Smooth muscle cell of the brain vasculature (primary cell): Measurements from ENCODE around the gene EPB41L4B.
"Not testable (repeated sequence)": the region's sequence is repeated elsewhere in the genome, so short reads cannot be mapped to it uniquely, and the experiment has no call there.

ENCODE experiments used
- DNase-seq: peaks from one replicate; pipeline ENCODE4 v3.0.0-alpha.2; 2012; ENCODE audit warnings: low read depth, low spot score

The EPB41L4B gene

DNA sequence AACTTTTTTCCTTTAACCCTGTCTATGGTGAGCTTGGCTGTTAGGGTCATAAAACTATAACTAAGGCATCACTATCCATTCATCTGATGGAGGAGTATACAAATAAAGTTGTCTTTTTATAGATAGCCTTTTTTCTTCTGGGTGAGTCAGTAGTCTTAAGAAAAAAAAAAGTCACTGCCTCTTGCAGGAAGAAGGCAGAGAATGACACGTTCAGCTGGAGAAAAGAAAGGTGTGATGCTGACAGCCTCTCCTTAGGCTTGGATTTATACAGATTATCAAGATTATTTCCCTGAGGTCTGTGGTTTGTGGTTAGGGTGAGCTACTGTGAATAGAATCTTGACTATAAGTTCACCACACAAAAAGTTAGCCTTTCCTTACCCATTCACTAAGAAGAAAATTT, 23.0 kb downstream of the EPB41L4B start:
- no peak for DNase-seq

DNA sequence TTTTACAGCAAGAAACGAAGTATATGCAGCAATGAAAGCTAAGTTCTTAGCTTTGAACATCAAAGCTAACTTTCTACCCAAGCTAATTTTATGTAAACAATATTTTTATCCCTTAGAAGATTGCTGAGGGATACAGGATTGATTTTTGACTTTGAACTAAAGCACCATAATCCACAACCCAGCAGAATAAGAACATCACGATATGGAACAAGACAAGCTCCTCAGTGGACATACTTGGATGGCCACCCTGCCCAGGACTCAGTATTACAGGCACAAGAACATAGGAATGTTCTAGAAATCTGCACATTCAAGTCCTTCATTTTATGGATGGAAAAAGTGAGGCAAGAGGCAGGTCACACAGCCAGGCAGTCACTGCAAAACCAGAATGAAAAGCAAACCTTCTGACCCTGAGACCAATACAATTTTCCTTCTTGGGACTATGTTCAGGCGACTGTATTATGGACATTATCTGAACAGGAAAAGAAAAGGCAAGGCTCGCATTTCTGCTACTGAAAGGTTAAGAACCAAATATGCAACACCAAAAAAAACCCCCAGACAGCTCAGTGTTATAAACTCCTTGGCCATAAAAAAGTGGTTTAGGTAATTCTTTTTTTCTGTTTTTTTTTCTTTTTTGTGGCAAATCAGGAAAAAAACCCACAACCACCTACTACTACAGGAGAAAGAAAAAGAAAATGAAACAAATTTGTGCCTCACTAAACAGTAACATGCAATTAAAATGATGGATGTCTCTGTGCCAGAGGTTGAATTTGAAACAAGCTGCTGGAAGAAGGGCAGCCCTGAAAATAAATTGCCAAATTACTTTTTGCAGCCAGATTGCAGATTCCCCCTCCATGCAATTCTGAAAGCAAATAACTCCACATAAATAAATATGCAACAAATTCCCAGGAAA, 25.4 kb downstream of the EPB41L4B start:
- no peak for DNase-seq

DNA sequence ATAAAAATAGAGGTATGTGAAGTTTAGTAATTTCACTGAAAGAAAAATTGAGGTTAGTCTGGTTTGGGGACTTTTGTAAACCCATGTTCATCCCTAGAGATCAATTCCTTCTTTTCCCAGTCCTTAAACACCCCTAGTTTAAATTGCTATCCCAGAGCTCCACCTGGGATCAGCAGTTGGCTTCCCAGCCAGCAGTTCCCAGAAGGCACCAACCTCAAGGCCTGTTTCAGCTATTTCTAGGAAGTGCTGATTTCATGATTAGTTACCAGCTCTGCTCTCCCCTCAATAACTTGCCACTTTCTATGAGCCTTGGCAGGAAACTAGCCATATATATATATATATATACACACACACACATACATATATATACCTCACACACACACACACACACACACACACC, 30.5 kb downstream of the EPB41L4B start:
- no peak for DNase-seq

DNA sequence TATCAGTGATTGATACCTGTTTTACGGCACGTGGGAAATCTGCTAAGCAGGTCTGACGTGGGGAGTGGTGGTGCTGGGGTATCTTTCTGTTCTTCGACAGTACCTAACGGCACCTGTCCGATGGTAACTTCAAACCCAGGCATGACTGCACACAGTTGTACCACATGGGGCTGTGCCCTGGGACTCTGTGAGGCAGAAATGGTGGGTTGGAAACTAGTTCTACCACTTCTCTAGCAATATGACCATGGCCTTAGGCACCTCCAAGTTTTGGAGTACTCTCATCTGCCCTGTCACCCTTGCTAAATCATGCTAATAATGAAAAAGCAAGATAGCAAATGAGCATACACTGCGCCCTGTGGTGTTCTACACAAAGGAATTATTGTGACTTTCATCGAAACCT, 30.9 kb downstream of the EPB41L4B start:
- no peak for DNase-seq

DNA sequence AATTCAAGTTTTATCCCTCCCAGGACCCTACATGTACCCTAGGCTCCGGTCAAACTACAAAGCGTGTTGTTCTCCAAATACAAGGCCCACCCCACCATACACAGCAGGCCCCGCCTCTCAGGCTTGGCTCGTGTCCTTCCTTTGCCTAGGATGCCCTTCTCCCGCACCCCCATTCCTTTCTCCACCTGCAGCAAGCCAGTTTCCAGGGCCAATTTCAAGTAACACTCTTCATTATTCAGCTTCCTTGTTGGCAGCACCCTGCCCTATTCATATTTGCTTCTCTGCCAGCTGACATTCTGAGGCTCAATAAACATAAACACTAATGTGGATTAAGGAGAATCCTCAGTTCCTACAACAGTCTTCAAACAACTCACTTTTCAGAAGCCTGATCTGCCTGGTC, 31.7 kb downstream of the EPB41L4B start:
- no peak for DNase-seq

DNA sequence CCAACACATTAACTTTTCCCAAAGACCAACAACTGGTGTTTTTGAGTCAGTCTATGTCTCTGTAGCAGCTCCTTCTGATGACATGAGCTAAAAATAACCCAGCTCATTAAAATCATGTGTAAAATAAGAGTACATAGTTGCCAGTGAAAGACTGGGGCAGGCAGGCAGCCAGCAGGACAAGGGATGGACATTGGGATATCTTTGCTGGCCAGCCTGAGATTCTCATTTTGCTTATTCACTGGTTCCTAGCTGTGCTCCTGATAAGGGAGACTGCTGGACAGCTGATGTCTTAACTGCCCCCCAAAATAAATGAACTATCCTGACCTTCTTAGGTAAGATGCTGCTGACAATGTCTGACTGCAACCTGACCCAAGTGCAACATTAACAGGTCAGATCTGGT, 33.9 kb downstream of the EPB41L4B start:
- DNase-seq = no peak

DNA sequence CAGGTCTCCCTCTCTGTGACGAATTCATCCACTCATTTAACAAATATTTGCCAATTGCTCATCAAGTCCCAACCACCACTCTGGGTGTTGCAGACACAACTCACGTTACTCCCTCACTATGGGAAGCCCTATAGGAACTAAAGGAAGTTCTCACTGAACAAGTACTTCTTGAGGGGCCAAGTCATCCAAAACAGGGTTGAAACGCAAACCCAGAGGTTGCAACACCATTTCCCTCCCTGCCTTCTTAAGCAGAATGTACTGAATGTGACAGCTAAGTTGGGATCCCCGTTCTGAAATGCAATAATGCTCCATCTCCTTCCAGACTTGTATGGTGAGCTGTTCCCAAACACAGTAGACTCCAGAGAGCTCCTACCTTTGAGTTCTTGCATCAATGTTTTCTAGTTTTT, 34.3 kb downstream of the EPB41L4B start:
- no peak for DNase-seq

DNA sequence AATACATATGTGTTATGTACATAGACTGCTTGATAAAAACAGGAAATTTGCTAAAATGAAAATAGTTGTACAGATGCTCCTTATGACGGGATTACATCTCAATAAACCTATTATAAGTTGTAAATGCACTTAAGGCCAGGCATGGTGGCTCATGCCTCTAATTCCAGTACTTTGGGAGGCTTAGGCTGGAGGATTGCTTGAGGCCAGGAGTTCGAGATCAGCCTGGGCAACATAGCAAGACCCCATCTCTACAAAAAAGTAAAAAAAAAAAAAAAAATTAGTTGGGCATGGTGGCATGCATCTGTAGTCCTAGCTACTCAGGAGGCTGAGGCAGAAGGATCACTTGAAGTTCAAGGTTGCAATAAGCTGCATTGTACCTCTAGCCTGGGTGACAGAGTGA, 37.2 kb downstream of the EPB41L4B start:
- not testable (repeated sequence) for DNase-seq

DNA sequence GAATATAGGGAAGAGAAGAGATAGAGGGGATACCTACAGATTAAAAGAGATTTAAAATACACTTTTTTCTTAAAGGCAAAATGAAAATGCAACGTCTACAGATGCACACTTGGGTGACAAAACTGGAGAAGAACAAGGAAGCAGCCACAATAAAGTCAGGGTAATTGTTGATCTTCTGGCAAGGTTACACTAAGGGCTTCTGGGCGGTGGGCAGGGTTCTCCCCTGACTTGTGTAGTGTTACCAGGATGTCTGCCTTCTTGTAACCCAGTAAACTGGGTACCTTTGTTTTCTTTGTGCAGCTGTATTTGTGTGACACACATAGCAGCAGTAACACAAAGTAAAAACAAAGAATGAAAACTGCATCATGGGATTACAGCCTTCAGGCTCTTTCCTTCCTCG, 37.8 kb downstream of the EPB41L4B start:
- no peak for DNase-seq

DNA sequence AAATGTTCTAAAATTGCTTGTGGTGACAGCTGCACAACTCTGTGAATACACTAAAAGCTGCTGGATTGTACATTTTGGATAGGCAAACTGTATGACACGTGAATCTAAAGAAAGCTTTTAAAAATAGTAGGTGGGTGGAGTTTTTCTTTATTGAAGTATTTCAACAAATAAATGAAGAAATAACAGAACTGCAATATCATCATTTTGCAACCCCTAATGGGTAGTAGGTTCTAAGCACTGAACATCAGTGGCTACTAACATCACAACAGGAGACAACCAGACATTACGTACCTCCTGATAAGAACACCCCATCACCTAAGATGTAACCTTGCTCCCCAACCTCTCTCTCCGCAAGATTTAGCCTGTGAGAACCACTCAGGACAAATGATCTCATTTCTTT, 38.6 kb downstream of the EPB41L4B start:
- no peak for DNase-seq

DNA sequence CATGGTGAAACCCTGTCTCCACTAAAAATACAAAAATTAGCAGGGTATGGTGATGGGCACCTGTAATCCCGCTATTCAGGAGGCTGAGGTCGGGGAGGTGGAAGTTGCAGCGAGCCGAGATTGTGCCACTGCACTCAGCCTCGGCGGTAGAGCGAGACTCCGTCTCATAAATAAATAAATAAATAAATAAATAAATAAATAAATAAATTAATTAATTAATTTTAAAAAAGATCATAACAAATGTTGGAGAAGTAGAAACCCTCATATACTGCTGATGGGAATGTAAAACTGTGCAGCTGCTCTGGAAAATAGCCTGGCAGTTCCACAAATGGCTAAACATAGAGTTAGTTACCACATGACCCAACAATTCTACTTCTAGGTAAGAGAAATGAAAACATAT, 39.3 kb downstream of the EPB41L4B start:
- no peak for DNase-seq

DNA sequence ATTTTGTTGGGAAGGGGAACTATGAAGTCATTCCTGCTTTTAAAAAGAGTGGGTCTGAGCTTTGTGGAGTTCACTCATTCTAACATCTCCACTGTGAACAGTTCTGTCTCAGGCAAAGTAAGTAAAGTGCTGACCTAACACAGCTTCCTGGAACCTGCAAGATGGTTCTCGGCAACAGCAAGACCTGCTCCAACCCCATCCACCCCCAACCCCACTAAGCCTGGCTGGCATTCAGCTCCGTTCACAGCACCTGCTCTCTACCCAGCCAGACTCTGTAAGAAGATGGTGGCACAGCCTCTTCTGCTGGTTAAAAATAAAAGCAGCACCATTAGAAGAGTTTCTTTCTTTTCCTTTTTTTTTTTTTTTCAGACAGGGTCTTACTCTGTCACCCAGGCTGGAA, 42.0 kb downstream of the EPB41L4B start:
- no peak for DNase-seq

DNA sequence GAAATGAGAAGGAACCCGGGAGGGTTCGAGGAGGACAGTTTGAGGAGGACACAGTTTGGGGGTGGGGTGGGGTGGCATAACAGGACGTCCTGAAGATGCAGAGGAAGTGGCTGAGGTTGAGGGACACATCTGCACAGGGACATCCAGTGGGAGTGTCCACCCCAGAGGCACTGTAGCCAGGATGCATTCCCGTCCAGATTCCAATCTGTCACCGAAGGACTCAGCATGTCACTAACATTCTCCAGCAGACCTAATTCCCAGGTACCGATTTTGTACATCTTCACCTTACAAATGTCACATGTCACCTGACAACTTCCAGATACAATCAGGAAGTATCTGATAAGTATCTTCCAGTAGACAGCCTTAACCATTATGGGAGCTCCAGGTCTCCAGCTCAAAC, 42.6 kb downstream of the EPB41L4B start:
- no peak for DNase-seq

DNA sequence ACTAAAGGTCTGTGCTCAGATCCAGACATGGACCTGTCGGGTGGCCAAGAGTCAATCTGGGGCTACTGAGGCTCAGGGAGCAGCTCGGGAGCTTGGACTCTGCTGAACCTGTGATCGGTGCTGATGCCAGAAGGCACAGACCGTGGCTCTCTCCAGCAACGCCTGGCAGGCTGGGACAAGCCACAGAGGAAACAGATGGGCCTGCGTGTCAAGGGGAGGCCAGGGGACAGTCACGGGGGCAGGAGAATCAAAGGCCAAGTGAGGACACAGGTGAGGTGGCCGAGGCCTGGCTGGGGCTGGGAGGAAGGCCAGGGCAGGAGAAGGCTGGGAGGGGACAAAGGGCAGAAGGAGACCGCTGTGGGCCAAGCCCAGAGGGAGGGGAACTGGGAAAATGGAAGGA, 43.4 kb downstream of the EPB41L4B start:
- no peak for DNase-seq

DNA sequence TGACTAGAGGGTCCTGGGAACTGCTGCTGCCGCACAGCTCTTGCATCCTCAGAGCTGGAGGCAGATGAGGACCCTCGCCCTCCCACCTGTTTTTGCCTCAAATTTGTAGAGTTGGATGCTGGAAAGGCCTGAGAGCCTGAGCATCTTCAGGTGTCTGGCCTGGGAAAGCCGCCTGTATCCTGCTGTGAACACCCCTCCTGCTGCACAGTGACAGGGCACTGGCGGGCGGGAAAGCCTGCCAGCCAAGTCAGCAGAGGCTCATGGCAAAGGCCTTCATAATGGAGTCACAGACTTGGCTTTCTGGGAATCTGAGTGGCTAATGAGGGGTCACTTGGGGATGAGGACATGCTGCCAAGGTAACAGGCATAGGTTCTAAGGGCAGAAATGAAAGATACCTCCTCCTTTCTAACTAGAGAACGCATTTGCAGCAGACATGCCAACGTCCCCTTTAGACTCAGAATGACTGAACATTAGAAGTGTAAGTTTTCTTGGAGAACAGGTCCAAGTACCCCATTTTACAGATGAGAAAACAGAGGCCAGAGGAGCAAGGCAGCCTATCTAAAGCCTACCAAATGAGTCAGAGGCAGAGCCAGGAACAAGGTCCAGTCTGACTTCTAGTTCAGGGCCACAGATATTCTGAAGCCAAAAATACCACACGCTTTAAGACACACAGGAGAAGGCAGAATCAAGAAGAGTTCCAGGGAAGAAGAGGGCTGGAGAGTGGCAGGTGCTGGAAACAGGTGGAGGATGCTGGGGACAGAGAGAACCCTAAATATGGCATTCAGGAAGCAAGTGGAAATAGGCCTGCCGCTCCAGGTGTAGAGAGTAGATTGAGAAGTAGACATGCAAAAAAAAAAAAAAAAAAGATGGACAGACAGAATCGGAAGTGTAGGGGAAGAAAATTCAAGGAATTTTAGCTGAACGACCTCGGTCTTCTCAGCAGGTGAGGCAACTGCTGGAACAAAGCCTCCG, 44.1 kb downstream of the EPB41L4B start:
- no peak for DNase-seq

DNA sequence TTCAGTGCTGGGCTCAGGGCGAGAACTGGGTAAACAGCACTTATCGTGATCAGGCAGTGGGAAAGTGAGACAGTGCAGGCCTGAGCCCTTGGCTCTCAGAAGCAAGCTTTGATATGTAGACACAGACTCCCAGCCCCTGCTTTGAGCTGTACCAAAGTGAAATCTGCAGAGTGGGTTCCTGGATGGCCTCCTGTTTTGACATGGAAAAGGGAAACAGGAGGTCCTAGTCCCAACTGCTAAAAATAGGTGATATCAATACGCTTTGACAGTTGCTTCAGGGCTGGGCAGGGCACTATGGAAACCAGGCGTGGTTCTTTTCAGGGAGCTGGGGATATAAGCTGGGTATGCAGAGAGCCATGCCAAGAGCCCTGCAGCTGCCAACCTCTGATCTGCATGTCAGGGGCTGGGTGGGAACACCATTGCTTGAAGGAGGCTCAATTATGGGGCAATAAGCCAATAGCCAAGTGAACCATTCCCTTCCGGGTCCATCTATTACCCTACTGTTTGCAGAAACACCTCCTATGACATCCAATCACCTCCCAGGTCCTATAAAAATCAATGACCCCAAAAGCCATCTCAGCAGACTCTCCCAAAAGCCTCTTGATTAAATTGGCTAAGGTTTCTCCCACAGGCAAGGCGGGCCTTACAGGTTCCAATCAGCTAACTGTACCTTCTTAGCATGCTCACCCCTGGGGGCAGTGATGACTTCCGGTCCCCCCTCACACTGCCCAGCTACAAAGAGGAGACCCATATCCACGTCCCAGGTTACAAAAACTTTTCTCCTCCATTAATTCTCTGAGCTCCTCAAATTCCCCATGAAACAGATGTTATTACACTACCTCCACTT, 45.8 kb downstream of the EPB41L4B start:
- no peak for DNase-seq

DNA sequence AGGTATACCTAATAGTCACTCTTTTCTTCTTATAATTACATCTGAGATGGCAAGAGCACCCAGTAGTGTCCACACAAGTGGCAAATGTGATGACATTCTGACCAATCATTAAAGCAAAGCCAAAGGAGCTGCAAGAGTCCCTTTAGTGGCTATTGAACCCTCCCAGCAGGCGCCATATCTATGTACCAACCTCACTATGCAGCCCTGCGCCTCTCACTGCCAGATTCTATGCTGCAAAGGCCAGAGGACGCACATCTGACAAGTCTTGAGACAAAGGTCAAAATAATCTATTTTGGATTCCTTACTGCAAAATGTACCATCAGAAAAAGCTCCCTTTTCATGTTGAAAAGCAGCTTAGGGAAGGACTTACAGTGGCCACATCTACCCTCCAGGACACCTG, 47.0 kb downstream of the EPB41L4B start:
- no peak for DNase-seq

DNA sequence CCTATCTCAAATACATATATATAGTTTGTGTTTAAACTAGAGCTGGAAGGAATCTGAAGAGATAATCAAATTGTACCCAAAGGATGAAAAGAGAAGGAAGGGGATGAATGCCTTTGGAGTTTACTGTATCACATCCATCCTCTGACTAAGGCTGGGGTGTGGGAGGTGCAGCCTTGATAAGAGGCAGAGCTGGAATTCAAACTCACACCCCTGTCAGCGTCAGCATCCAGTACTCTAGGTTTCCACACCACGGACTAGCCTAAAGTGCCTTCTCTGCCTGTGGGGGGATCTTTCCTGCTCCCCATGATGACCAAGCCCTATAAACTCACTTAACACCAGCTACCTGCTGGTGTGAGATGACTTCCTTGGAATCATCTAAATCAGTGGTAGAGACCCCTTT, 48.1 kb downstream of the EPB41L4B start:
- no peak for DNase-seq

DNA sequence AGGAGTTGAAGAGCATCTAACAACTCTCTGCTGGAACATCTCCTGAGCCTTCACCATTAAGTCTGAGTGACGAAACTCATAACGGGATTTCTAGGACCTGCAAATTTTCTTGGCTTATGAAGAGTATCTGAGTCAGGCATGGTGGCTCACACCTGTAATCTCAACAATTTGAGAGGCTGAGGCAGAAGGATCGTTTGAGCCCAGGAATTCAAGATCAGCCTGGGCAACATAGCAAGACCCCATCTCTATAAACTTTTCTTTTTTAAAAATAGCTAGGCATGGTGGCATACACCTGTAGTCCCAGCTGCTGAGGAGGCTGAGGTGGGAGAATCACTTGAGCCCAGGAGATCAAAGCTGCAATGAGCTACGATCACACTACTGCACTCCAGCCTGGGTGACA, 48.8 kb downstream of the EPB41L4B start:
- DNase-seq = no peak

DNA sequence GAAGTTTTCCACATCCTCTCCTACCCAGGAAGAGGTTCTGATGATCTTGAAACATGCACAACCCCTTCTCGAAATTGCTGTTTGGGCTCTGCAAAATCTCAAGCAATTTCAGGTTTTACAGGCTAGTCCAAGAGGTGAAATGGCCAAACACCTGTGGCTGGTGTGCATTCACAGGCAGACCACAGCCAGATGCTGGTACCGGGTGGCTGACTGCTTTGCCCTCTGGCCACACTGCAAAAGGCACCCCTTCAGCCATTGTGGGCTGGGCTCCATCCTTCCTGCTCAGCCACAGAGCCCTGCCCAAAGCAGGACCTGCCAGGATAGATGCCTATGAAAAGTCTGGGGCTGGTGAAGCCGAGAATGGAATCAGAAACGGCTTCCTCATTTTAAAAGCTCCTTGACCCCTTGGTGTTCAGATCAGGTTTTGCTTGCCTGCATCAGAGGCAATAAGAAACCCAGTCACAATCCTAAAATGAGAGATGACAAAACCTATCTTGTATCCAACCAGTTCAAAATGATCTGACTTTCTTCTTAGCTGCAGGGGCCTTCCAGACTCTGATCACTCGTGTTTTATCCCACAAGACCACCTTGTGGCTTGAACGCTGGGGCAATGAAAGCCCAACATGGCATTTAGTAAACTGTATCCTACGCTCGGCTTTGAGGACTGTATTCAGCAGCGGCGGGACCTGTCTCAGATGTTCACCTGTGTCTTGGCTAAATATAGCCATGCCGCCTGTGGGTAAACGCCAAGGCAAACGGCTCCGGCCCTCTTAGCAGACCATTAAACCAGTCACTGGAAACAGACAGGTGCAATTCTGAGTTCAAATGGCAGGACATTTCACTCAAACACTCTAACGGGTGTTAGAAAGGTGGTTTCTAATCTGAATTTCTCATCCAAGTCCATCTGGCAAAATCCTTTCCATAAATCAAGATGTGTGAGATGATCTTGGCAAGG, 49.6 kb downstream of the EPB41L4B start:
- DNase-seq = no peak

DNA sequence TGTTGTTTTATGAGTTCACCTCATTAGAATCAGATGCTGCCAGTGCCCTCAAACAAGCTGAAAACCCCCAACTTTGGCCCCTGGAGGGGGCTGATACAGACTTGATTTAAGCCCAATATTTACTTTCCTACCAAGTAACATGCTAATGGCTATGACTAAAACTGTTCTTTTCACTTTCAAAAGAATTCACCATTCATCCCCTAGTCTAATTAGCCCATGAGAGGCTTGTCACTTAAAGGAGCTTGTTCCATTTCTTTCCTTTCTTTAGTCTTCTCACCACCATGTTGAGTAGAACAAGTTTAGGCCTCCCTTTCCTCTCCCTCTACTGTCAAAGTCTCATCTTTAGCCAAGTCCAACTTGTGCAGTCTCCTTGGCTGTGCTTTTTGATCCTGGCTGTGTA, 50.4 kb downstream of the EPB41L4B start:
- no peak for DNase-seq
